Posterior vena cava (tissue), 2 donors: ENCODE measurements around the gene FEN1. TPM values are rescaled to one million over a fixed set of nuclear protein-coding genes. Genes with fewer than 3 reads are reported as not detected.
A peak's percentile ranks its signal among the peaks of the same experiment; 100 is the strongest.

ENCODE experiments used
- DNase-seq: peaks from one replicate; pipeline ENCODE4 v3.0.0-alpha.2; 2020; ENCODE audit warnings: low spot score
- intact Hi-C, 2 donors: fragments of 100-400 bp; cut with DNase I; formaldehyde crosslinking; loops; one replicate each; pipeline versions ENCODE4 v1.14.1 to v1.14.2; 2022 to 2023
- total RNA-seq, 2 donors: library from RNA; stranded (reverse); fragmentation: NEBNext Ultra II Directional; extraction: Animal tissue kit (Norgen Biotek cat#: 25700); gene quantifications; one replicate each; pipeline ENCODE4 v1.2.1, GENCODE V29; 2021
- donor health status: DM: yes; HTN: yes; CAD: no.
- donor health status: DM: yes; HTN: yes; CAD: no.

The FEN1 gene
- total RNA-seq, 2 donors from 2014 or later: 4.6 to 6.0 TPM

- intact Hi-C loops: no loop called here
- DNase-seq: no peak
Observed at GRCh38 chr11:61829806-61830205, 37.1 kb downstream of the FEN1 start.

GRCh38 chr11:61830237-61831105 is 37.8 kb downstream of the FEN1 start:
- intact Hi-C loops: no loop called here
- no peak for DNase-seq

- peak; percentile 20 for DNase-seq
- intact Hi-C loops: no loop called here
Observed at GRCh38 chr11:61832207-61832606, 39.5 kb downstream of the FEN1 start.

DNA sequence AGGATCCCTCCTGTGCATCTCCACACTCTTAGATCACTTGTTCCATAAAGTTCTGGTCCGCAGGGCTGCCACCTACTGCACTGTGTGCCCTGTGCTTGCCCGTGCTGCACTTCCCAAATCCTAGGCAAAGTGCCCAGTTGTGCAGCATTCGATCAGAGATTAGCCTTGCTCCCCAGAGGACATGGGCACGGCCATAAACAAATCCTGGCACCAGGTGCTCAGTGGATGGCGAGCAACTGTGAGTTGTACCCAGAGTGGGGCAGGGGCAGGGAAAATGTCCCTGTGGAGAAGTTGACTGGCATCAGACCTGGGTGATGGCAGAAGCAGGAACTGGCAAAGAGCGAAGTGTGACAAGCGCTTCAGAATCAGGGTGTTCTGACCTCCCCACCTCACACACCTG is 40.0 kb downstream of the FEN1 start:
- peak; percentile 64 for DNase-seq
- intact Hi-C loops: no loop called here

DNA sequence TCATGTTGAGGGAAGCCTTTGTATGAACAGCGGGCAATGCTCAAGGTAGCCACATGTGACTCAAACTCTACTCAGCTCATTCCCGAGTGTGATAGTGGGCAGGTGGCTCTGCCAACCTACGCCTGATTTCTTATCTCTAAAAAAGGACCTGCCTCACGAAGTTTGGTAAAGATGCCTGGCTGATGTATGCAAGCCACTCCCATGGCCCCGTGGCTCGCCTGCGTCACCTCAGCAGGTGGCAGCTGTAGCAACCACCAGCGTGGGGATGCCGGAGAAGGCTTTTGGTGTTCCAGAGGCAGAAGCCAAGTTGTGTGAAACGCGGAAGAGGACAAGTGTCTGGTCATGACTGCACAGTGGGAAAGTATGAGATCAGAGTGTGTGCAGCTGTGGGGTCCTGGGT is 40.8 kb downstream of the FEN1 start:
- peak; percentile 45 for DNase-seq
- intact Hi-C loops: no loop called here

- DNase-seq: peak; percentile 71
- intact Hi-C loops: no loop called here
Observed at GRCh38 chr11:61833926-61834277, 41.2 kb downstream of the FEN1 start.

- DNase-seq: peak; percentile 93
- intact Hi-C loops: no loop called here
Observed at GRCh38 chr11:61834278-61835048, 41.8 kb downstream of the FEN1 start.

DNA sequence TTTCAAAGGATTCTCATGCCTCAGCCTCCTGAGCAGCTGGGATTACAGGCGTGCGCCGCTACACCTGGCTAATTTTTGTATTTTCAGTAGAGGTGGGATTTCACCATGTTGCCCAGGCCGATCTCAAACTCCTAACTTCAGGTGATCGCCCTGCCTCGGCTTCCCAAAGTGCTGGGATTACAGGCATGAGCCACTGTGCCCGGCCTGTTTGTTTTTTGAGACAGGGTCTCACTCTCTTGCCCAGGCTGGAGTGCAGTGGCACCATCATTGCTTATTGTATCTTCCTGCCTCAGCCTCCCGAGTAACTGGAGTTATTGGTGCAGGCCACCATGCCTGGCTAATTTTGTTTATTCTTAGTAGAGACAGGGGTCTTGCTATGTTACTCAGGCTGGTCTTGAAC is 43.5 kb downstream of the FEN1 start:
- intact Hi-C loops: no loop called here

DNA sequence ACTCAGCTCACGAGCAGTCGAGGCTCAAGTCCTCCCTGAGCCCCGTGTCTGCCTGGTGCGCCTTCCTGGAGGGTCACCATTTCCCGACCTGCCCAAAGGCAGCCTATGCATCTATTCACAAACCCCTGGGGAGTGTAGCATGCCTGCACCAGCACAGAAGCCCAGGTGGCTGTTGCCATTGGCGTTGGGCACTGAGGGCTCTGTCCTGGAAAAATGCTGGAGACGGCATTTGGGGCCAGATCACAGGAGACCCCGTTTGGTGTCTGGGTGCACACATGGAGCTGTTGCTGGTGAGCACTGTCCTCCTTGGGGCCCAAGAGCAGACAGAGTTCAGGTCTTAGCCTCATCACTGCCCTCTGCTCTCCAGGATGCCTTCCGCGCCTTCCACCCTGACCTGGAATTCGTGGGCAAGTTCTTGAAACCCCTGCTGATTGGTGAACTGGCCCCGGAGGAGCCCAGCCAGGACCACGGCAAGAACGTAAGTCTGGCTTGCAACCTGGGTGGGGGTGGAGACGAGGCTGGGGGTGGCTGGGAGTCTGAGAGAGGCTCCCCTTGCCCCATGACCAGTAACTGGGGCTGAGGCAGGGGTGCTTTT is 44.8 kb downstream of the FEN1 start:
- peak; percentile 68 for DNase-seq
- intact Hi-C loops: no loop called here

More for the DNA sequence above, 43.5 kb downstream of the FEN1 start:
- DNase-seq: peak; percentile 70

- peak; percentile 43 for DNase-seq
- intact Hi-C loops: no loop called here
Observed at GRCh38 chr11:61838501-61838900, 45.8 kb downstream of the FEN1 start.

GRCh38 chr11:61838921-61839320 is 46.2 kb downstream of the FEN1 start:
- DNase-seq: peak; percentile 56
- intact Hi-C loops: no loop called here

DNA sequence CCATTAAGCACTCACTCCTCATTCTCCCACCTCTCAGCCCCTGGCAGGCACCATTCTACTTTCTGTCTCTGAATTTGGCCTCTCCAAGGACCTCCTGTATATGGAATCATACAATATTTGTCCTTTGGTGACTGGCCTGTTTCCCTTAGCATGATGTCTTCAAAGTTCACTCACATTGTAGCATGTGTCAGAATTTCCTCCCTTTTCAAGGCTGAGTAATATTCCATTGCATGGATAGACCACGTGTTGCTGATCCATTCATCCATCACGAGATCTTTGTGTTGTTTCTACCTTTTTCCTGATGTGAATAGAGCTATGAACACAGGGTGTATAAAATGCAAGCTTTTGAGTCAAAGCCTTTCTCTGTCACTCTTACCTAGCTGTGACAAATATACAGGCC is 47.0 kb downstream of the FEN1 start:
- intact Hi-C loops: no loop called here
- no peak for DNase-seq

- intact Hi-C loops: no loop called here
- DNase-seq: peak; percentile 62
Observed at GRCh38 chr11:61840371-61840770, 47.7 kb downstream of the FEN1 start.

DNA sequence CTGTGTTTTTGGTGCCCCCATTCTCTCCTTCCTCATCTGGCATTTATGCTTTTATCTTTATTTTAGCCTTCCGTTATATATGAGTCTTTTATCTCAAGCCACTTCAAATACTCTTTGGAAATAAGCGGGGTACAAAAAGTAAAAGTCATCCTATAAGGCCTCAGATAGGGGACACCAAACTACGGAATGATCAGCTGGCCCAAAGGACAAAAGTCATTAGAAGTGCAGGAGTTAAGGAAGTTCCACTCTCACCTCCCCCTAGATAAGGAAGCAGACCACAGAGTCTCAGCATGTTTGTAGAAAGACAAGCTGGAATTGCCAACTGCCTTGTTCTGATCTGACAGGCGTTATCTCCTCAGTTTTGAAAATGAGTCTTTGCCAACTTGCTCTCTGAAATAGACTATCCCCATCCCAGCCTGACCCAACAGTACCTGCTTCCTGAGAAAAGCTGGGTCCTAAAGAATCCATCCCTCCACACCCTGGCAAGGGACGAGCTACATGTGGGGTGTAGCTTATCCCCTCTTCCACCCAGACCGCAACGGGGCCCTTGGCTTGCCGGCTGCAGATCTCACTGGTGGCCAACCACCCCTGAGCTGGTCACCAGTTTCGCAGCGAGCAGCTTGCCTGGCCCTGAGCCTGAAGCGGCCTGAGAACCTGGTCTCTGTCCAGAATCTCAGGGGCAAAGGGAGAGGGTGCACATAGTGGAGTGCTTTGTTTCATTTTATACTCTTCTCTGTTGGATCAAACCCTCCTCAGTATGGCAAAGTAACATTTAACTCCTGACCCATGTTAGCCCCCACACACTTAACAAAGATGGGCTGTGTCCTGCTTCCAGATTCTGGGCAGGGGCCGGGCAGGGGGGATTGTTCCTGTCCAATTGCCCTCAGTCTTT is 49.2 kb downstream of the FEN1 start:
- DNase-seq: peak; percentile 74

DNA sequence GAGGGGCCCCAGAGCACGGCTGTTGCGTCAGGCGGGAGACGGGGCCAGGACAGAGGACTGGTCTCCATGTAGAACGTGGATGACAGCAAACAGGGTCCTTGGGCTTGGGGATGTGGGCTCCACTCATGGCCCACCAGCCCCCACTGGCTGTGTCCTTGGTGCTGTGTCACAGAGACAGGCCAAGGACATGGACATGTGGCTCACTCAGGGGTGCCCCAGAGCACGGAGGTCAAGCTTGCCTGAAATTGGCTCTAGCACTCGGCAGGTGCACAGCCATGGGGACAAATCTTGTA is 49.8 kb downstream of the FEN1 start:
- intact Hi-C loops: no loop called here
- peak; percentile 72 for DNase-seq

More for the DNA sequence above, 49.2 kb downstream of the FEN1 start:
- intact Hi-C loops: no loop called here

DNA sequence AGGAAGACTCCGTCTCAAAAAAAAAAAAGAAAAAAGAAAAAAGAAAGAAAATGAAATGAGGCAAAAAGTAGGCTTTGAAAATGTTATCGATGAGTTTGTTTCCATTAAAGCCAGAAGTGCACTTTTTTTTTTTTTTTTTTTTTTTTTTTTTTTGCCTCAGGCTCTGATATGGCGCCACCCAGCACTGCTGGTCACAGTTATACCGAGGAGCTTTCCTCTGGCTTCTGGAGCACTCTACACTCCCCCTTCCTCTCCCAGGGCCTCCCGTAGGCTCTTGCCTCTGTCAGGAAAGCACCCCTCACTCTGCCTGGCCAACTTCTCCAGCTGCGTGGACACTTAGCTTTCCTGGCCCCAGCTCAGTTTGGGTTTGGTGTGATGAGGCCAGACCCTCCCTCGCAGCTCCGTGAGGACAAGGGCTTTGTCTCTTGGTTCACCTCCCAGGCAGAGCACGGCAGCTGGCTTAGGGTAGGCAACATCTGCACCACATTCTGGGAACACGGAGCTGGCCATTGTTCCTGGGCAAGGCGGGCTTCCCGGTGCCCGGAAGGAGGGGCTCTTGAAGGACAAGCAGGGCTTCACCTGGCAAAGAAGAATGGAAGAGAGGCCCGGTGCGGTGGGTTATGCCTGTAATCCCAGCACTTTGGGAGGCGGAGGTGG is 52.3 kb downstream of the FEN1 start:
- intact Hi-C loops: no loop called here
- no peak for DNase-seq

- DNase-seq: no peak
Observed at GRCh38 chr11:61846362-61847020, 53.8 kb downstream of the FEN1 start.

More at GRCh38 chr11:61846362-61847020, 53.8 kb downstream of the FEN1 start:
- intact Hi-C loops: no loop called here
